Colonic mucosa (tissue), 4 donors: ENCODE data around the gene FBN1. TPM values are rescaled to one million over a fixed set of nuclear protein-coding genes. Genes with fewer than 3 reads are reported as not detected.

Experiments used
- DNase-seq: peaks from one replicate; pipeline ENCODE4 v3.0.0-alpha.2; 2020
- H3K27ac ChIP-seq: fragments of 200-600 bp; one replicate; pipeline ENCODE4 v1.8.0; 2021
- H3K27me3 ChIP-seq: fragments of 200-600 bp; one replicate; pipeline ENCODE4 v1.8.0; 2021
- H3K36me3 ChIP-seq: fragments of 200-600 bp; one replicate; pipeline ENCODE4 v1.8.0; 2021
- H3K4me1 ChIP-seq: fragments of 200-600 bp; one replicate; pipeline ENCODE4 v1.8.0; 2021; ENCODE audit warnings: mild to moderate bottlenecking
- H3K4me3 ChIP-seq: fragments of 200-600 bp; one replicate; pipeline ENCODE4 v1.8.0; 2021
- H3K9ac ChIP-seq, 2 donors: one replicate each; pipeline ENCODE4 v1.7.0; 2013; ENCODE audit warnings: control low read depth in 2 of 2, low read depth in 2 of 2, low read length in 2 of 2
- H3K9me3 ChIP-seq: fragments of 200-600 bp; one replicate; pipeline ENCODE4 v1.8.0; 2021
- CTCF ChIP-seq: fragments of 200-600 bp; IDR thresholded peaks from one replicate; pipeline ENCODE4 v1.8.0; 2022; ENCODE audit warnings: antibody characterized with exemption, mild to moderate bottlenecking
- intact Hi-C: fragments of 100-400 bp; cut with DNase I; formaldehyde crosslinking; loops from one replicate; pipeline ENCODE4 v1.14.1; 2022
- total RNA-seq, 2 donors: library from RNA; stranded (reverse); fragmentation: NEBNext Ultra II Directional in 1 of 2; extraction: Animal tissue kit (Norgen Biotek cat#: 25700) in 1 of 2; gene quantifications; one replicate each; pipeline ENCODE4 v1.2.1, GENCODE V29; 2021
- donor health status: healthy.
- donor health status: DM: no; HTN: no; CAD: no.
- donor health status: DM: no; HTN: no; CAD: no.

The FBN1 gene
- total RNA-seq, 2 donors from 2014 or later, result 6.6 to 19.5 TPM

DNA sequence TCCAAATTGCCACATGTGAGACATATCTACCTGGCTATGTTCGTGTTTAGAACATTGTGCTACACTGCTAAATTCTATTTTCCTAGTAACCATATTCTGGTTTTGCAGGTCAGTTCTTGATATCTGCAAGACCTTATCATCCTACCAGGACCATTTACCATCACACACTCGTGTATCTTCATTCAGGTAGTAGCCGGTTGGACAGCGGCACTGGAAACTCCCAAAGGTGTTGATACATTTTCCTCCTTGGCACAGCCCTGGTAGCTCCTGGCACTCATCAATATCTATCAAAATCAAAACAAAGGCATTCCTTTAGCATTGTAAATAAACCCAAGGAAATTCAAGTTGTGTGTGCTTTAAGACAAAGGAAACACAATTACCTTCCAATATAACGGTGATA is 180.1 kb downstream of the FBN1 start:
- Histone ChIP-seq H3K27me3 (no peaks in the 10 kb centered on the region), H3K9me3 (no peaks in the 10 kb centered on the region), H3K9ac (no peak overlapping the region), H3K4me1 (no peaks in the 10 kb centered on the region), H3K27ac (no peak overlapping the region), H3K4me3 (no peak overlapping the region), H3K36me3 (no peaks in the 10 kb centered on the region)
- intact Hi-C loops, result no loop called here
- no peak for TF ChIP-seq CTCF
- DNase-seq, result no peak

- Histone ChIP-seq H3K9ac (no peak overlapping the region), H3K27ac (no peak overlapping the region), H3K4me1 (no peaks in the 10 kb centered on the region), H3K36me3 (no peaks in the 10 kb centered on the region), H3K9me3 (no peaks in the 10 kb centered on the region), H3K4me3 (no peak overlapping the region), H3K27me3 (no peaks in the 10 kb centered on the region)
- intact Hi-C loops, result no loop called here
- no peak for TF ChIP-seq CTCF
- no peak for DNase-seq
Measured at GRCh38 chr15:48463366-48463880, 182.1 kb downstream of the FBN1 start.

- intact Hi-C loops, result no loop called here
- Histone ChIP-seq H3K36me3 (no peaks in the 10 kb centered on the region), H3K9ac (no peak overlapping the region), H3K9me3 (no peaks in the 10 kb centered on the region), H3K27me3 (no peaks in the 10 kb centered on the region), H3K4me3 (no peak overlapping the region), H3K27ac (no peak overlapping the region), H3K4me1 (no peaks in the 10 kb centered on the region)
- TF ChIP-seq CTCF, result no peak
- DNase-seq, result no peak
Measured at GRCh38 chr15:48462688-48463087, 182.8 kb downstream of the FBN1 start.

DNA sequence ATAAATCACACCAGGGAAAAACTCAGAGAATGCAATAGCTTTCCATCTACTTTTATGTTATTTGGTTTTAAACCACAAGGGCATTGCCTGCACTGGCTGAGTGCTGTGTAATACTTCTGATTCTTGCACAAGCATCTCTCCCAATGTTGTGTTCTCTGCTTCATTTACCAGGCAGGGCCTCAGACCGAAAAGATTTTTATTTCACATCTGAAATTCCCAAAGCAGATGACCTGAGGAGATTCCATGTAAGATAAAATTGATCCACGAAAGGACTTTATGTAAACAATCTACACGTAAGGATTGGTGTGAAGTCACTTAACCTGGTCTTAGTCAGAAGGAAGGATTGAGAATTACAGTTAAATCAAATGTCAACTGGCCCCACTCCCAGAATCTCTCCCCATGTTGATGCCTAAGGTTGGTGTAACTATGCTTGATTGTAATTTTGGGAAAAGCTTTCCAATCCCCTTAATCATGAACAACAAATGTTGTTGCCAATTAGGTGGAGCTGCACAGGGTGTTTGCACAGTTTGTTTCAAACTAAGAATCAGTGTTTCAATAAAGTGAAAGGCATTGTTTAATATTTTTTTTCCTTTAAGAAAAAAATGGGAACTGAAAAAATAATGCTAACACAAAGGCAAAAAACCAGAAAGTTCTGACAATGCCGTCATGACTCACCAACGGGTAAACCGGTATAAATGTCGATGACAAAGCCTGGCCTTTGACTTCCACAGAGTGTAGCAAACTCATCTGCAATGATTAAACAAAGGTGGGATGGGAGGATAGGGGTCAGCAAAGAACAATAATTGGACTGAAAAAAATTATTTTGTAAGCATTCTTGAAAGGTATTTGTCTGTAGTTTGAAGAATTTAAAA is 185.7 kb downstream of the FBN1 start:
- intact Hi-C loops, result no loop called here
- H3K27ac ChIP-seq, result no peak overlapping the region
- no peak overlapping the region for H3K9ac ChIP-seq
- no peaks in the 10 kb centered on the region for H3K9me3 ChIP-seq
- no peaks in the 10 kb centered on the region for H3K27me3 ChIP-seq
- TF ChIP-seq CTCF, result no peak
- no peak for DNase-seq
- no peaks in the 10 kb centered on the region for H3K36me3 ChIP-seq
- H3K4me1 ChIP-seq, result no peaks in the 10 kb centered on the region
- H3K4me3 ChIP-seq, result no peak overlapping the region

DNA sequence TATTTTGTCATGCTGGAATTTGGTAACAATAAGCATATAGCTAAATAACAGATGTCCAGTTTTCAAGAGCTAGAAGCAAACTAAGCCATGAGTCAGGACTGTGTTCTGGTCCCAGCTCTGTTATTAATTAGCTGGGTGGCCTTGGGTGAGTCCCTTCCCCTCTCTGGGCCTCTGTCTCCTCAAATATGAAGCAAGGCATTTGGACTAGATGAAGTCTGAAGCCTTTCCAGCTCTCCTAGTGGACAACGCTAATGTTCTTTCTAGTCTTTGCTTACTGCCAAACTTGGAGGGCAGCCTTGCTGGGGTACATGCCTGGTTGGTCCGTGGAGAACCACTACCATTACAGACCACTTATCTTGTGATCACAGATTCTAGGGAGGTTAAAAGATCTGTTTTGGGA is 186.6 kb downstream of the FBN1 start:
- intact Hi-C loops, result no loop called here
- Histone ChIP-seq H3K4me1 (no peaks in the 10 kb centered on the region), H3K9ac (no peak overlapping the region), H3K27me3 (no peaks in the 10 kb centered on the region), H3K4me3 (no peak overlapping the region), H3K27ac (no peak overlapping the region), H3K36me3 (no peaks in the 10 kb centered on the region), H3K9me3 (no peaks in the 10 kb centered on the region)
- no peak for TF ChIP-seq CTCF
- DNase-seq, result no peak
